D341Med (cell line): ENCODE data around the gene GPC3.
"Not testable (repeated sequence)": the region's sequence is repeated elsewhere in the genome, so short reads cannot be mapped to it uniquely, and the experiment has no call there.

Experiments
- DNase-seq: peaks from one replicate; pipeline ENCODE4 v3.0.0; 2012; ENCODE audit warnings: low spot score

The GPC3 gene

GRCh38 chrX:133985164-133985966 is at the start of gene GPC3:
GPC3 (minus strand) TSS chrX:133985594.
- peak; percentile 79 for DNase-seq

GRCh38 chrX:134032441-134032840 is 47.0 kb upstream of the GPC3 start:
- no peak for DNase-seq

- peak; percentile 43 for DNase-seq
These were observed 41.3 kb upstream of the GPC3 start for GRCh38 chrX:134026565-134027311.

GRCh38 chrX:134025986-134026545 is 40.7 kb upstream of the GPC3 start:
- DNase-seq: no peak

DNA sequence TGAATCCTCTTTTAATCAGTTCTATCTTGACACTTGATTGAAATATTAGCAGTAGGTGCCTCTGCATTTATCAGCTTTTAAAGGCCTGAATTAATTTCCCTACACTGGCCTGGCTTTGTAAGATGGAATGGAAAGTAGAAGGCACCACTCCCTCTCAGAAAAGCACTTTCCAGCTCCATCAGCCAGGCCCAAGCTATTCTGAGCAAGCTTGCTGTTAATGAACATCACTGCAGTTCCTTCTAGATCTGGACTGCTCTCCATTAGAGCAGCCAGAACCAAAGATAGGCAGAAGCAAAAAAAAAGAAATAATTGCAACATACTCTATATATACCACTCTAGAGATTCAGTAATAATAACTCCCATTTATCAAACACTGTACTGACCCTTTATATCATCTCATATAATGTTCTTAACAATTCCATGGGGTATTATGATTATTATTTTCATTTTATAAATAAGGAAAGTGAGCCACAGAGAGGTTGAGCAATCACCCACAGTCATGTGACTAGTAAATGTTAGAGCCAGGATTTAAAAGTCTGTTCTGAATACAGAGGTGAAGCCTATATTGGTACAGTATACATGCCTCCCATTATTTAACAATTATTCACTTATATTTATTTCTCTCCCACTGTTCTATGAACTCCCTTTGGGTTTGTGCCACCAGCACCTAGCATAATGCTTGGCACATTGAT is 39.4 kb upstream of the GPC3 start:
- DNase-seq: no peak

DNA sequence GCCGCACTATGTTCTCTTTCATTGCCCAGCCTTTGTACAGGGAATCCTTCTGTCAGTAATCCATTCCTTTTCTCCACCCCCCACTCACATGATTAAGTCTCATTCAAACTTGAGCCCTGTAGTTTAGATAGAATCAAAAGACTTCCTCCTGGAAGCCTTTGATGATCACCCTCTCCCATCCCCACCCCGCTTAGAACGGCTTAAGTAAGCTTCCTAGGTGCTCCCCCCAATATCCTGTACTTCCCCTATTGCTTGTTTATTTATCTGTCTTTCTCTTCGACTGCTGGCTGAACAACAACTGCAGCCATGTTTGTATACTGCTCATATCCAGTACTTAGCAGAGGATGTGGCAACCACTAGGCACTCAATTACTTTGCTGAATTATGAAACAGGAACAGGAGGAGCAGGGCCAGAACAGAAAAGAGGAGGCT is 38.5 kb upstream of the GPC3 start:
- DNase-seq: no peak

DNA sequence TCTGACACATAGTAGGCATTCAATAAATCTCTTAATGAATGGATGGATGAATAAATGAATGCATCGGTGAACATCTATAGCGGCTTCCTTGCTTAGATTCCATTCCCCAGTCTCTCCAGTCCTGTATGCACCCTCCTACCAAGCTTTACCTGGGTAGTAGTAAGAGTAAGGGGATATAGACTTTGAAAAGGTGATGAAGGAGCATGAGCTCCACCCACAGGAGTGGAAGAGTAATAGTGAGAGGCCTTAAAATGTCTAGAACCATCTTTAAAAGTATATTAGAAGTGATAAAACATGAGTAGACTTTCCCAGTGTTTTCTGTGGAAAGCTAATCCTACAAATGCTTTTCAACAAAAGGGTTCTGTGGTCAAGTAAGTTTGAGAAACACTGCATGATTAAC is 35.5 kb upstream of the GPC3 start:
- no peak for DNase-seq

DNA sequence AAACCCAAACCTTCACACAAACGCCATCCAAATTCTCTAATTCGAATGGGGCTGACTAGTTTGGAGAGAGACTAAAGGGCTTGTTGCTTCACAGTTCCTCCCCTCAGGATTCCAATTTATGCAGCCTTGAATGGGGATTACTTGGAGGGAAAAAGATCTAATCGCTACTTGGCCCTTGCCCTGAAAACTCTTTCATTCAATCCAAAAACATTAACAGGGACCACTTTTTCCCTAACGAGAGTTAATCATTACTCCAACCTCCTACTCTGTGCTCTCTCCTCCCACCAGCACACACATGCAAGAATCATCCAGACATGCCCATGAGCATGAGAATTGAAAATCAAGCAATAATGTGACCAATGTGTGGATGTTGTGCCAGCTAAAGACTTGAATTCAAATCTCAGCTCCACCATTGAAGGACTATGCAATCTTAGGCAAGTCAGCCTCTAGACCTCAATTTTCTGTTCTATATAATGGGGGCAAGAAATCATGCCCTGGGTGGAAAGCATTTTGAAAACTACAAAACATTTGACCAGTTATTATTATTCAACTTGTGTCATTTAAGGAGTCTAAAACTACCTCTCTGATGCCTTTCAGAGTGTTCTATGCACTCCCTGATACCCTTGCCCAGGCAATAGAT is 34.3 kb upstream of the GPC3 start:
- DNase-seq: no peak

DNA sequence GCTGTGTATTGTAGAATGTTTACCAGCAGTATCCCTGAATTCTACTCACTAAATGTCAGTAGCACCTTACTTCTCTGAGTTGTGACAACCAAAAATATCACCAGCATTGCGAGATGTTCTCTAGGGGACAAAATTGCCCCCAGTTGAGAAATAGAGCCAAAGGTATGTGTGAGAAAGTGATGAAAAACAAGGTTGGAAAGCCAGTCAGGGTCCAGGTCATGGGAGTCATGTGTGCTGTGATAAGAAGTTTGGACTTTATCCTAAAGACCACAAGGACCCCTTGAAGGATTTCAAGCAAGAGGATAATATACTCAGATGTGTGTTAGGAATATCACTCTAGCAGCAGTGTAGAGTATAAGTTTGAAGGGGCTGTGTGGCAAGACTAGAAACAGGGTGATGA is 30.9 kb upstream of the GPC3 start:
- DNase-seq: not testable (repeated sequence)

DNA sequence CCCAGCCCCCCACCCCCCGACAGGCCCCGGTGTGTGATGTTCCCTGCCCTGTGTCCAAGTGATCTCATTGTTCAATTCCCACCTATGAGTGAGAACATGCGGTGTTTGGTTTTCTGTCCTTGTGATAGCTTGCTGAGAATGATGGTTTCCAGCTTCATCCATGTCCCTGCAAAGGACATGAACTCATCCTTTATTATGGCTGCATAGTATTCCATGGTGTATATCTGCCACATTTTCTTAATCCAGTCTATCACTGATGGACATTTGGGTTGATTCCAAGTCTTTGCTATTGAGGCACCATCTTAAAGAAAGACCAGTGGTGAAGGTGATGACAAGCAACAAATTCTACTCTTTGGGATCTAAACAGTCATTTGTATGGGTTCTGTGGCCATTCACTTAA is 30.1 kb upstream of the GPC3 start:
- not testable (repeated sequence) for DNase-seq

DNA sequence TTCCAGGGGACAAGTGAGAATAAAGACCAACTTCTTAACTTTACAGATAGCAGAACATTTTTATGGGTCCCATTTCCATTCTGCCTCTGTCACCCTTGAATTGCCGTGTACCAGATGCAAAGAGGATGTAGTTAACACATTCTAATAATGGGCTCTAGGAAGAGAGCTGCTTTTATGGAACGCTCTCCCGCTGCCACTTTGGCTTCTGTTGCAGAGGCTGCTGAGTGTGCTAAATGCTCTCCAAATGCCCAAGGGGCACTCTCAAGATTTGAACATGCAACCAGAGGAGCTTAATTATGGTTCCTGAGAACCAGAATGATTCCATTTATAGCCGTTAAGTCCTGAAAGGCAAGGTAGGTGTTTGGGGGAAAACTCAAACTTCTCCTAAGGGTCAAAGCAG is 28.1 kb upstream of the GPC3 start:
- no peak for DNase-seq

- DNase-seq: no peak
These were observed 27.7 kb upstream of the GPC3 start for GRCh38 chrX:134013092-134013497.

DNA sequence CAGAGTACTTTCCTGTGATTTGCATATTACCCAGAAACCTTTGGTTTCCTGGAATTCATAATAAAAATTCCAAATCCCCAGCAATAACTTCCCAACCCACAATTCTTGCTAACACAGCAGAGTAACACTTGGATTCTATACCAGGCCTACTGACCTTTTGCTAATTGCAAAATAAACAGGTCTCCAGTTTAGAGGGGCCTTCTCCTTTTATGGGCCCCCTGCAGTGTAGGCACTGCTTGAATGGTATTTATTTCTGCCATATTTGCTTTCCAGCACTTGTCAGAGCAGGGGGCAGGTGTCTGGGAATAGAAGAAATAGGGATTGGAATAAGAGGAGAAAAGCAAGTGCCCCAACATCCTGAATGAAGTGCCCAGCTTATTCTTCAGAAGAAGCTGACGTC is 25.3 kb upstream of the GPC3 start:
- DNase-seq: no peak

DNA sequence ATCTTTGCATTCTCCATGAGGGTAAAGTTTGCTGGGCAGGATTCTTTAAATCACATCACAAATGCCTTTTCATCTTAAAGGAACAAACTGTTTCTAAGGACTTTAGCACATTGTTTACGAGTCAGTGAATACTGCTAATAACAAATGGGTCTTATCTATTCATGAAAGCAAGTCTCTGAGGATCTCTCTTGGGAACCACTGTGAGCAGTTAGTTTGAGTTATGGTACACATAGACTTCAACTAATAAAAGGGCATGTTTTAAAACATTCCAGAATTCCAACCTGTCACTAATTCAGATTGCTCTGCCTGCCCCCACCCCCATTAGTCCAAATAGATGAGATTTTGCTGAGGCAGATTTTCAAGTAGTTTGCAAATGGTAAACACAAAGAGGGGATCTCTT is 22.3 kb upstream of the GPC3 start:
- no peak for DNase-seq

- no peak for DNase-seq
These were observed 21.2 kb upstream of the GPC3 start for GRCh38 chrX:134006484-134007161.

DNA sequence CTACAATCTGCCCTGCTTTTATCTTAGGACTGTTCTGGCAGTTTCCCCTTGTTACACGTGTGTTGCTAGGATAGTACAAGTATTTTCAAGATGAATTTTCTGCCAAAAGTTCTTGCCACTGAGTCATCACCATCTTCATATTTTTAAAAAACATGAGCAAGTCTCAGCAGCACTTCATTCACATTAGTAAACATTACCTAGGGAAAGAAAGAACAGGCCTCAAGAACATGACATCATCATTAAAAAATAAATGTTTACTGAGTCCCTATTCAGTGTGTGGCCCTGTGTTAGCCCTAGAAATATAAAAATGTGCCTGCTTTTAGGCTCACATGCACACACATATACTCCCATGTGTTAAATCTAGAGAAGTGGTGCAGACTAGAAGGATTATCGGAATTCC is 18.7 kb upstream of the GPC3 start:
- DNase-seq: no peak

DNA sequence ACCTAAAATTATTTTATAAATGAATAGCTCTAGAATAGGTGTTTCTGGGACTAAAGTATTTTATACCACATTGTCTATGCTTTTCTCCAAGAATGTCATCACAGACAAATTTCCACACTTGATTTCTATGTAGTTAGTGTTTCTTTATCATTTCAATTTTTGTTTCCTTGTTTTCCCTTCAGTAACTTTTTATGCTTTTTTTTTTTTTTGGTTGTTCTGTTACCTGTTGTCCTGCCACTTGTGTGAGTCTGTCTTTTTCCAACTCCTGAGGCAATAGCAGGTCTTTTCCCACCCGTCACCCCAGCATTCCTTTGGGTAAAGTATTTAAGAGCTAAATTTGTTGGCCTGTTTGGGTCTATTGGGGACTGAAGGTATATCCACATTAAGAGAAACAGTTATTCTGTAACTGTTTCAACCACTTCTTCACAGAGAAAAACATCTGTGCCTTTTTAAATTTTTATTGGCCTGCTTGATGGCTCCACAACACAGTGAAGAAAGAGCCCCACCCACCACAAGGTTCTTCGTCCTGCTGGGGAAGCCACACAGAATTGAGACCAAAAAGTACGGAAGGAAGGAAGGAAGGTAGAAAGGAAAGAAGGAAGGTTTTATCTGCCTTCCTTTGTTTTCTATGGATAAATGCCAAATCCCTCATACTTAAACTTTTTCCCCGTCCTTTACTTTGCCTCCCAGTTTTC is 17.7 kb upstream of the GPC3 start:
- no peak for DNase-seq

GRCh38 chrX:134000260-134001245 is 15.2 kb upstream of the GPC3 start:
- no peak for DNase-seq

DNA sequence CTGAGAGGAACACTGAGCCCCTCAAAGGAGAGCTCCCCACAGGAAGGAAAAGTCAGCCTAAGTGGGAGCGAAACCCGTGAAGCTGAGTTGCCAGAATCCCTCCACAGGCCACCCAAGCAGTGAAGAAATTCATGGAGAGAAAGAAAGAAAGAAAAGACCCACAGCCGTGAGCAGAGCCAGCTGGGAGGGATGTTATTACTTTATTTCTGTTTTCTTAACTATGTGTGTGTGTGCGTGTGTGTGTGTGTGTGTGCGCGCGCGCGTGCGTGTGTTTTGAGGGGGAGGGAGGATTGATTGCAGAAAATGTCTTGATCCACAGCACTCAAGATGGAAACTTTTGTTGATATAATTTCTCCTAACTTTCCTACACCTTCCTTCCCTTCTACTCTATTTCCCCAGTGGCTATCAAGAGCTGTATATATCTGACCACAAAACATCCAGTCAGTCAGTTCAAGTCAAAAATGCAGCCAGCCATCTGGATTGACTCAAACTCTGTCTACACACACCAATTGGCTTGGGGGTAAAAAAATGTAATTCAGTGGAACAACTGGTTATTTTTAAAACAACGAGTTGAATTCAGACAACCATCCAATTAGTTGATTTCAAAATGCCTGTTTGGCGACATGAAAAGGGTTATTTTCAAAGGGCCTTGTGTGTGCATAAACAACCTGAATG is 13.8 kb upstream of the GPC3 start:
- no peak for DNase-seq
